GM18907 (cell line): ENCODE results near the gene PDS5B.
"Not testable (repeated sequence)": the region's sequence is repeated elsewhere in the genome, so short reads cannot be mapped to it uniquely, and the experiment has no call there.

Experiments used
- ATAC-seq: cut with Tn5 transposase; IDR thresholded peaks from one replicate; pipeline ENCODE4 v1.9.1; 2021; ENCODE audit warnings: mild to moderate bottlenecking, moderate library complexity; ENCODE audit not compliant: unreplicated experiment

The PDS5B gene

GRCh38 chr13:32761472-32761871 is 175.2 kb downstream of the PDS5B start:
- no peak for ATAC-seq

- ATAC-seq: no peak
These were observed 192.9 kb downstream of the PDS5B start for GRCh38 chr13:32779119-32779518.

GRCh38 chr13:32781906-32782305 is 195.7 kb downstream of the PDS5B start:
- no peak for ATAC-seq

GRCh38 chr13:32783067-32783466 is 196.8 kb downstream of the PDS5B start:
- no peak for ATAC-seq

- no peak for ATAC-seq
These were observed 204.5 kb downstream of the PDS5B start for GRCh38 chr13:32790731-32791130.

- ATAC-seq: peak; percentile 88
These were observed 205.4 kb downstream of the PDS5B start for GRCh38 chr13:32791545-32792172.

DNA sequence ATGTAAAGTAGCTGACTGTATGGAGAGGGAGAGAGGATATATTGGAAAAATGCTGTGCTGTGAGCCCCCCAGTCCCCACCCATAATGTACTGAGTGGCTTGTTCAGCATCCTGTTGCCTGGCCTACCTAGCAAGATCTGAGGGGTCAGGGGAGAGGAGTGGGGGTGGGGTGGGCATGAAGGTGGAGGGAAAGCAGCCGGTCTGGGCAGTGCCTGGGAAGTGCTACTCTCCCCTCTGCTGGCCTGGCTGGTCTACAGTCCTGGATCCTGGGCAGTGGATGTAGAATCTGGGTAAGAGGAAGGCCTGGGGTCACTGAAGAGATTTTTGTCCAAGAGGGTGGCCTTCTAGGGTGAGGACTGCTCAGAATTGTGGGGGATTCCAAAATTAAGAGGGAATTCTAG is 210.5 kb downstream of the PDS5B start:
- ATAC-seq: no peak

DNA sequence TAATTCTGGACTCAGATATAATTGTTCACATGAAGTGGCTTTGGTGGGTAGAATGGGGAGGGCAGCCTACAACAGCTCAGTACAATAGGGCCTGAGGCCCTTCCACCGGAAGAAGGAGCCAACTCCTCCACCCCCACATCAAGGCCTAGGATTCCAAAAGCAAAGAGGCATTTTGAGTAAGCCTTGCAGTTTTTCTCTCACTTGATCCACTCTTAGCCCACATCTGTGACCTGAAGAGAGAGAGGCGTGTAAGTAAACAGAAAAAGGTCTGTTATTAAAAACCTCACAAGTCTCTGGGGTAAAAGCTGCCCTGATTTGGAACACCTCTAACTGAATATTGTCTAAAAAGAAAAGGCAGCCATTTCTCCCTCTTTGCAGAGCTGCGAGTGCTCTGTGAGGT is 215.9 kb downstream of the PDS5B start:
- ATAC-seq: no peak

GRCh38 chr13:32804673-32805230 is 218.5 kb downstream of the PDS5B start:
- ATAC-seq: no peak

- ATAC-seq: peak; percentile 84
These were observed 225.1 kb downstream of the PDS5B start for GRCh38 chr13:32811297-32811800.

GRCh38 chr13:32821149-32821688 is 235.0 kb downstream of the PDS5B start:
- no peak for ATAC-seq

GRCh38 chr13:32822771-32823170 is 236.5 kb downstream of the PDS5B start:
- ATAC-seq: no peak

GRCh38 chr13:32823597-32823996 is 237.3 kb downstream of the PDS5B start:
- no peak for ATAC-seq

GRCh38 chr13:32824061-32824460 is 237.8 kb downstream of the PDS5B start:
- no peak for ATAC-seq

DNA sequence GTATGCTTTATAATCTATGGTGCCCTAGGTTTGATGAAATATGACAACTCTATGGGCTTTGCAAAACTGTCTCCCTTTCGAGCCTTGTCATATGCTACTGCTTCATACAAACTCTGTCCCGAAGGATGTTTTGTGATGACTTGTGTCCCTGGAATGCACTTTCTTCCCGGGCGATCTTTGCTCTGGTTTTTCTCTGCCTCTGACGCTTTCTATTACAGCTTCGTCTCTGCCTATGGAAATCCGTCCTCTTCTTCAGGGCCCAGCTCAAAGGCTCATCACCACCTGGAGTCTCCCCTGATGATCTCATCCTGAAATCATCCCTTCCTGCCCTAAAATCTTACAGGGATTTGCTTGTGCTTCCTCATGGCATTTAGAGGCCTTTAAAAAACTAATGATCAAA is 238.4 kb downstream of the PDS5B start:
- ATAC-seq: no peak

DNA sequence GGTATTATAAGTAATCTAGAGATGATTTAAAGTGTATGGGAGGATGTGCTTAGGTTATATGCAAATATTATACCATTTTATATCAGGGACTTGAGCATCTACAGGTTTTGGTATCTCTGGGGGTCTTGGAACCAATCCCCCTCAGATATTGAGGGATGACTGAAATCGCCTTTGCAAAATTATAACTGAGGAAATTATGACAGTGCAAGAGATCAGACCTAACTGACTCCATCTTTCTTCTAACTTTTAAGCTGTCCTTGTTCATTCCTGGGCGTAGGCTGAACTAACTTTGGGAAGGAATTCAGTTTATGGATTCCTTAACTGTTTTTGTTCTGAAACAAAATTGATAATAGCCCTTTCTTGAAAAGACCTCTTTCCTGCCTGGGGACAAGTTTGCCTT is 239.2 kb downstream of the PDS5B start:
- no peak for ATAC-seq

DNA sequence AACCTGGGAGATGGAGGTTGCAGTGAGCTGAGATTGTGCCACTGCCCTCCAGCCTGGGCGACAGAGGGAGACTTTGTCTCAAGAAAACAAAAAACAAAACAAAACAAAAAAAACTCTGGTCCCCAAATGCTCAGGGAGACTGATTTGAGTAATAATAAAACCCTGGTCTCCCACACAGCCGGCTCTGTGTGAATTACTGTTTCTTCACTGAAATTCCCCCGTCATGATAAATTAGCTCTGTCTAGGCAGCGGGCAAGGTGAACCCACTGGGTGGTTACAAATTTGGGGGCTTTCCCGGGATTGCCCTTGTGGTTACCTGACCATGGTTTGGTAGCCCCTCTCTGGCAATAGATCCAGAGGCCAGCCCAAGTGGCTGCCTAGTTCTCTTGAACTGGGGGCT is 240.1 kb downstream of the PDS5B start:
- not testable (repeated sequence) for ATAC-seq
